GM21526 (cell line): Measurements from ENCODE around the gene TIE1.

Experiments
- ATAC-seq: cut with Tn5 transposase; IDR thresholded peaks from one replicate; pipeline ENCODE4 v1.9.1; 2021; ENCODE audit warnings: moderate library complexity; ENCODE audit not compliant: unreplicated experiment, low FRiP score

The TIE1 gene

GRCh38 chr1:43300378-43301094, at the start of gene TIE1:
TSS of gene TIE1 (plus strand) at chr1:43300982. CDS start at chr1:43301072, 90 bp downstream.
- no peak for ATAC-seq

- ATAC-seq = no peak
These were observed 49.8 kb upstream of the TIE1 start for GRCh38 chr1:43251024-43251423.

DNA sequence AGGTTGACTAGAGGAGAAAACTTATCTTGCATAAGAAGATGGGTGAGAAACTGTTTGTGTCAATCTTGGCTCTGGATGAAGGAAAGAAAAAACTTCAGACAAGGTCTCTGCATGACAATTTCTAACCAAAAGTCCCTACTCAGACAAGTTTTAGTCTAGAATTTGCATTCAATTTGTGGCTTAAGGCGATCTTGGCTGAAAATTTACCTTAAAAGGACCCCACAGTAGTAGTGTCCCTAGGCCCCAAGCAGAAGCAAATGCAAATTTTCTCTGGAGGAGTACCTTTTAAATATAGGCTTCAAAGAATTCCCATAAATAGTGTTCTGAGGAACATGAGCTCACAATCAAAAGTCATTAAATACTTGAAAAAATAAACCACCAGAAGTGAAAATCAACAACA, 48.6 kb upstream of the TIE1 start:
- no peak for ATAC-seq

DNA sequence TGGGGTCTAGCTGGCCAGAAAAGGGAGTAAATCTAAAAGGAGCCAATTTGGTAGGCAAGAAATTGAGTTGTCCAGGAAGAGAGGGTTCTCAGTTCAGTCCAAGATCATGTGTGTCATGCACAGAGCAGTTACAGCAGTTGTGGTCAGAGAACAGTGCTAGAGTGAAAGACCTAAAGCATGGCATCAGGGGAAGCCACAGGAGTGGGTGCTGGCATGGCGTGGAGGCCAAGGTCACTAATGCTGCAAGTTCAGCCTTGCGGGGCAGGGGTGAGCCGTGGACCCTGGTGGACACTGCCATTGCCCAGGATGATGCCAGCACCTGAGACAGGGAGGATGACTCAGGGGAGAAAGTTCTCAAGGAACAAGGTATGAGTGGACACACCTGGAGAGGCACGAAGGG, 47.6 kb upstream of the TIE1 start:
- no peak for ATAC-seq

GRCh38 chr1:43253876-43254275, 46.9 kb upstream of the TIE1 start:
- no peak for ATAC-seq

DNA sequence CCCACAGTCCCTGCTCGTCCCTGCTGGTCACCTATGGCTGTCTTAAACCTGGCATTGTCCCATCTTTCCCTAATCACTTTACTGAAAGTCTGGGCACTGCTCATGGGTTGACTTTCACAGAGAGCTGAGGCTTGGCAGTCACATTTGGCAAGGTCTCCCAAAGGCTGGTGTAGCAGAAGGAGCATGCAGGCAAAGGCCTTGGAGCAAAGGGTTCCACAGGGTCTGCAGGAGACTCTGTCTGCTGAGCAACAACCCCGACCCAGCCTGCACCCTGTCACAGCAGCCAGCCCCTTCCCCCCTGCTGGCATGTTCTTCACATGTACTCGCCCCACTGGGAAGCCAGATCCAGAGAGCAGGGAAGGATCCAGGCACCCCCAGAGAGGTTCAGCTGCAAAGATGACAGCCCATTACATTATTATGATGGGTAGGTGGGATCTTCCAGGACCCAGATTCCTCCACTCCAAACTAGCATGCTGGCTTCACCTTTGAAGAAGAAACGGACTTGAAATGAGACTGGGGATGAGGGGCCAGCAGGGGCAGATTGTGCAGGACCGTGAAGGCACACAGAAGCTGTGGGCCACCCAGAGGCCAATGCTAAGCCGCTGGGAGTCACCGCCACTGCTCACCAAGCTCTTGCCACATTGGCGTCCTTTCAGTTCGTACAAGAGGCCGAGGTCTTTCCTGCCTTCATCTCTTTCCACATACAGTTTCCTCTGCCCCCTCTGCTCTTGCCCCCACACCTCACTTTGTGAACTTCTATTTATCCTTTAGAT, 45.2 kb upstream of the TIE1 start:
- no peak for ATAC-seq

DNA sequence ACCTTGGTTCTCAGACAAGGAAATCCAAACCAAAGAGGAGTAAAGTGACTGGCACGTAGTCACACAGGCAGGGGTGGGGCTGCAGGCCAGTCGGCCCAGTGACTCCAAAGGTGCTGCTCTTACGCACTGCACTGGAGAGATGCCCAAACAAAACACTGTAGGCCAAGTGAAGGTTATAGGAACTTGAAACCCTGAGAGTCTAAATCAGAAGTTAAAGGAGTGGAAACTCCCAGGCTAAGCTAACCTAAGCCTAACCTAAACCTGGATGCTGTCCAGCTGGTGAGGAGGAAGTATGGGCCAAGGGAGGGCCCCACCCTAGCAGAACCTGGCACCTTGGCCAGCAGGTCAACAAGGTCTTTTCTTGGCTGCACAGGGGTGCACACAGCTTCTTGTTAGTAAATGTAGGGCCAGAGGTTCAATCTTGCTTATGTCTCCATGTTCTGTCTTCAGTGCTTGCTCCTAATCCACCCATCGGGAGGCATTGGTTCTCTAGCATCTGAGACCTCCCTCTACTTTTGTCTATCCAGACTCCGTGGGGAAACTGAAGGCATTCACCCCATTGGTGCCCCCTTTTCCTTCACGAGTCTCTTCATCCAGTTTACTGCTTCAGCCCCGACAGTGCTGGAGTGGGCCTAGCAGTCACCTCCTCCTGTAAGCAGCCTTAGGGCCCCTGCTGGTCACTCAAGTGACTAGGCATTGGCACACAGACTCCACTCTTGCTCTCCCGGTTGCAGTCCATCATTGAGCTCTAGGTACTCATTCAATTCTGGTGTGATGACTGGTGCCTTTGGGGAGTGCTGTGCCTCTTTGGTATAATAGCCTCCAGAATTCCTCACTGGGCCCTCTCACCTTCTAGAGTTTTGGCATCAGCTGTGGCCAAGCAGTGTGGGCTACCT, 43.9 kb upstream of the TIE1 start:
- ATAC-seq = no peak

DNA sequence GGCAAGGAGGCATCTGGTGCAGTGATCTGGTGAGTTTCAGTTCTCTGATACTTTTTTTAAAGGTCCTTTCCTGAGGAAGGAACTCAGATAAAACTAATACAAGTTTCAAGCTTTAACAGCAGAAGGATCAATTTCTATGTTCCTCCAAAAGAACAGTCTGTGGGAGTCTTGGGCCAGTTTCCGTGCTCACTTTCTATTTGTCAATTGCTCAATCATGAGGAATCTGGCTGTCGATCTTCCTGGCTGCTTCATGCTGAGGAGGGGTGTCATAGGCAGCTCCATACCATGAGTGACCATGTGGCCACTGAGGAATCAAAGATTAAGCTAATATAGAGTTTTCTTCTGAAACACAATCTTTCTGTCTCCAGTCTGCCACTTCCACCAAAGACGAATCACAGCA, 42.4 kb upstream of the TIE1 start:
- ATAC-seq = no peak

DNA sequence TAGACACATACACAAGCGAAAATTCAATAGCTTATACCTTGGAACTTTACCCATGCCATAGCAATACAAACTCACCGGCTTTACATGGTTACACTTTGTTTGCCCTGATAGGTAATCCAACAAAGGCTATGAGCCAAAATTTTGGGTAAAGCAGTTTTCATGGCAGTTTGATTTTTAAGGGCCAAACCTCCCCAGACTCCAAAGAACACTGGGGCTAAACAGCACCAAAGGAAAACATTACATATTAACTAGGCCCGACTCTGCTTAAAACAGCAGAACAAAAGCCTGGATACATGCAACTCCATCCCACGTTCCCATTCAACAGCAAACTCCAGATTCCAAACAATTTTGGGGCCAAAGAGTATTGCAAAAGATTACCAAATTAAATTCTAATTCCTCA, 35.4 kb upstream of the TIE1 start:
- no peak for ATAC-seq

DNA sequence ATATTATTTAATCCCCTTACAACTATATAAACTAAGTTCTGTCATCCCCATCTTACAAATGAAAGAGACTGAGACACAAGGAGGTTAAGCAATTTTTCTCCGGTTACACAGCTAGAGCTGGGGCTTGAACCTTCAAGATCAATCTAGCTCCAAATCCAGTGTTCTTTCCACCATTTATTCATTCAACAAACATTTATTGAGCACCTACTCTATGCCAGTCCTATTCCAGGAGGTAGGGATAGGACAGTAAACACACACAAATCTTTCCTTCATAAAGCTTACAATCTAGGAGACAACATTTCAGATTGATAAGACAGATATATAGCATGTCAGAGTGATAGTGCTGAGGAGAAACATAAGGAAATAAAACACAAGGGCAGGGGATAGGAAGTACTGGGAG, 33.9 kb upstream of the TIE1 start:
- no peak for ATAC-seq

GRCh38 chr1:43267291-43267805, 33.4 kb upstream of the TIE1 start:
- no peak for ATAC-seq

GRCh38 chr1:43267818-43268425, 32.9 kb upstream of the TIE1 start:
- no peak for ATAC-seq

GRCh38 chr1:43269627-43270375, 31.0 kb upstream of the TIE1 start, which contains the start of gene TMEM125:
TSS of gene TMEM125 (plus strand) at chr1:43269983. CDS start at chr1:43272723, 2,740 bp downstream.
- ATAC-seq = no peak

DNA sequence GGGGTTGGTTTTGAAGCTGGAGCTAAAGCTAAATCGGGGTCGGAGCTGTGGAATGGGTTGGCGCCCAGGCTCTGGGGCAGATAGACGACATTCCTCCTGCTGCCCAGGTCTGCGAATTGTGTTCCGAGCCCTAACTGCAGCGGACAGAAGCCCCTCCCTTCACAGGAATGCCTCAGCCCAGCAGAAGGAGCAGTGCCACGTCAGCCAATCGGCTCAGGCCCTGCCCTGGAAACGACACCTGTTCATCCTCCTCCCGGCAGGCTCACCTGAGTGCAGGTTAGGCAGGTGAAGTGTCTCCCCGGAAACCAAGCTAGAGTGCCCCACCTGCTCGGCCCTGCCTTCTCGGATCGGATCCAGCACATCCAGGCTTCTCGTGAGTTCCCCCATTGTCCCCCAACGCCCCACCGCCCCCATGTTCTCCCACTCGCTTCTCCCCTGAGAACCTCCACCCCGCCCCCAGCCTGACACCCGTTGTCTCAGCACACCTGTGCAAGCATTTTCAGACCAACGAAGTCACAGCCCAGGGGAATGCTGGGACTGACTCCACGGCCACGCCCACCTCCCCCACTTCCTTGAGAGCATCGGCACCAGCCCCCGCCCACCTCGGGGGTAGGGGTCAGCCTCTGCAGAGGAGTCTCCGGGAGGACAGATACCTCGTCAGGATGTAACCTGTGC, 30.2 kb upstream of the TIE1 start:
- no peak for ATAC-seq

GRCh38 chr1:43271186-43272118, 29.3 kb upstream of the TIE1 start:
- ATAC-seq = no peak

- ATAC-seq = no peak
These were observed 28.6 kb upstream of the TIE1 start for GRCh38 chr1:43272161-43272560.

DNA sequence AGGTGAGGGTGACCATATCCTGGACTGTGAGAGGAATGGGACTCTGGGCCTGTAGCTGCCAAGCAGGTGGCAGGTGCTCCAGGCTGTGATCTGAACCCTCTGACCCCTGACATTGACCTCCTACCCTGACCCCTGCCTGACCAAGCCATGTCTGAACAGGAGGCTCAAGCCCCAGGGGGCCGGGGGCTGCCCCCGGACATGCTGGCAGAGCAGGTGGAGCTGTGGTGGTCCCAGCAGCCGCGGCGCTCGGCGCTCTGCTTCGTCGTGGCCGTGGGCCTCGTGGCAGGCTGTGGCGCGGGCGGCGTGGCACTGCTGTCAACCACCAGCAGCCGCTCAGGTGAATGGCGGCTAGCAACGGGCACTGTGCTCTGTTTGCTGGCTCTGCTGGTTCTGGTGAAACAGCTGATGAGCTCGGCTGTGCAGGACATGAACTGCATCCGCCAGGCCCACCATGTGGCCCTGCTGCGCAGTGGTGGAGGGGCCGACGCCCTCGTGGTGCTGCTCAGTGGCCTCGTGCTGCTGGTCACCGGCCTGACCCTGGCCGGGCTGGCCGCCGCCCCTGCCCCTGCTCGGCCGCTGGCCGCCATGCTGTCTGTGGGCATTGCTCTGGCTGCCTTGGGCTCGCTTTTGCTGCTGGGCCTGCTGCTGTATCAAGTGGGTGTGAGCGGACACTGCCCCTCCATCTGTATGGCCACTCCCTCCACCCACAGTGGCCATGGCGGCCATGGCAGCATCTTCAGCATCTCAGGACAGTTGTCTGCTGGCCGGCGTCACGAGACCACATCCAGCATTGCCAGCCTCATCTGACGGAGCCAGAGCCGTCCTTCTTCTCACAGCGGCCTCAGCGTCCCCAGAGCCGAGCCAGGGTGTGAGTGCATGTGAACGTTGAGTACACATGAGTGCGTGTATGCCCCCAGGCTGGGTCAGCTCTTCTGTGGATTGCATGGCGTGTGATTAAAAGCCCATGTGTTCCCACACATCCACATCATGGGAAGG, 27.9 kb upstream of the TIE1 start:
- ATAC-seq = no peak
